HAP-1 (cell line): ENCODE measurements around the gene FANCM.
A peak's percentile ranks its signal among the peaks of the same experiment; 100 is the strongest.
"Not testable (repeated sequence)": the region's sequence is repeated elsewhere in the genome, so short reads cannot be mapped to it uniquely, and the experiment has no call there.

Experiments
- DNase-seq, 2 experiments: peaks; one replicate each; pipeline ENCODE4 v3.0.0-alpha.2; 2016 to 2020; ENCODE audit warnings: low spot score in 2 of 2
- H3K27me3 ChIP-seq: fragments of 250-450 bp; sonication (Bioruptor Pico); 2 replicates; pipeline ENCODE4 v1.5.1; 2020; ENCODE audit warnings: low read depth, mild to moderate bottlenecking, moderate library complexity
- H3K36me3 ChIP-seq: fragments of 250-450 bp; sonication (Bioruptor Pico); replicated peaks from 2 replicates; pipeline ENCODE4 v1.5.1; 2020; ENCODE audit warnings: mild to moderate bottlenecking
- H3K4me1 ChIP-seq: fragments of 250-450 bp; sonication (Bioruptor Pico); 2 replicates; pipeline ENCODE4 v1.5.1; 2020; ENCODE audit warnings: mild to moderate bottlenecking
- H3K4me3 ChIP-seq: fragments of 250-450 bp; sonication (Bioruptor Pico); 2 replicates; pipeline ENCODE4 v1.5.1; 2020; ENCODE audit warnings: mild to moderate bottlenecking, moderate library complexity
- H3K9me3 ChIP-seq: fragments of 250-450 bp; sonication (Bioruptor Pico); 2 replicates; pipeline ENCODE4 v1.5.1; 2020; ENCODE audit warnings: mild to moderate bottlenecking, moderate library complexity
- in situ Hi-C: fragments of 300-500 bp; cut with MboI; formaldehyde crosslinking; loops from 3 replicates; pipeline ENCODE4 v1.14.3; 2020; ENCODE audit warnings: low sequenced_read_pairs, inconsistent platforms, mixed read lengths

The FANCM gene

GRCh38 chr14:45156067-45156466 lies 20.3 kb downstream of the FANCM start:
- H3K27me3 ChIP-seq: no peaks in the 10 kb centered on the region
- H3K36me3 ChIP-seq: peaks cover 13% of the 10 kb centered on the region
- H3K4me1 ChIP-seq: peaks cover 18% of the 10 kb centered on the region
- no peaks in the 10 kb centered on the region for H3K9me3 ChIP-seq
- no peak overlapping the region for H3K4me3 ChIP-seq
- no peak for DNase-seq
- in situ Hi-C loops: no loop called here

- in situ Hi-C loops: no loop called here
- H3K9me3 ChIP-seq: no peaks in the 10 kb centered on the region
- peaks cover 16% of the 10 kb centered on the region for H3K36me3 ChIP-seq
- DNase-seq: no peak
- H3K27me3 ChIP-seq: no peaks in the 10 kb centered on the region
- H3K4me3 ChIP-seq: no peak overlapping the region
- no peaks in the 10 kb centered on the region for H3K4me1 ChIP-seq
These were observed 34.2 kb downstream of the FANCM start for GRCh38 chr14:45169906-45170305.

GRCh38 chr14:45177076-45177475 lies 41.3 kb downstream of the FANCM start:
- Histone ChIP-seq H3K27me3 (no peaks in the 10 kb centered on the region), H3K4me1 (no peaks in the 10 kb centered on the region), H3K4me3 (no peak overlapping the region), H3K9me3 (no peaks in the 10 kb centered on the region), H3K36me3 (peaks cover 10% of the 10 kb centered on the region)
- no peak for DNase-seq
- in situ Hi-C loops: no loop called here

GRCh38 chr14:45181329-45181728 lies 45.6 kb downstream of the FANCM start:
- no peak for DNase-seq
- no peaks in the 10 kb centered on the region for H3K27me3 ChIP-seq
- H3K4me3 ChIP-seq: no peak overlapping the region
- peaks cover 7% of the 10 kb centered on the region for H3K36me3 ChIP-seq
- in situ Hi-C loops: no loop called here
- no peaks in the 10 kb centered on the region for H3K4me1 ChIP-seq
- H3K9me3 ChIP-seq: no peaks in the 10 kb centered on the region

GRCh38 chr14:45181806-45182205 lies 46.1 kb downstream of the FANCM start:
- in situ Hi-C loops: no loop called here

GRCh38 chr14:45185100-45185814 lies 49.5 kb downstream of the FANCM start:
- Histone ChIP-seq H3K4me1 (no peaks in the 10 kb centered on the region), H3K27me3 (no peaks in the 10 kb centered on the region), H3K36me3 (peaks cover 21% of the 10 kb centered on the region), H3K9me3 (no peaks in the 10 kb centered on the region), H3K4me3 (no peak overlapping the region)
- in situ Hi-C loops: no loop called here
- DNase-seq: no peak

More at GRCh38 chr14:45181806-45182205, 46.1 kb downstream of the FANCM start:
- DNase-seq: no peak
- peaks cover 7% of the 10 kb centered on the region for H3K36me3 ChIP-seq
- no peak overlapping the region for H3K4me3 ChIP-seq
- no peaks in the 10 kb centered on the region for H3K9me3 ChIP-seq
- no peaks in the 10 kb centered on the region for H3K4me1 ChIP-seq
- no peaks in the 10 kb centered on the region for H3K27me3 ChIP-seq

- Histone ChIP-seq H3K4me1 (peaks cover 10% of the 10 kb centered on the region), H3K9me3 (no peaks in the 10 kb centered on the region), H3K27me3 (no peaks in the 10 kb centered on the region), H3K36me3 (peaks cover 3% of the 10 kb centered on the region; the same call in 1 of the 2 replicates), H3K4me3 (no peak overlapping the region)
- in situ Hi-C loops: no loop called here
- DNase-seq: no peak
These were observed 59.2 kb downstream of the FANCM start for GRCh38 chr14:45194964-45195363.

GRCh38 chr14:45198551-45198950 lies 62.8 kb downstream of the FANCM start:
- peak; percentile 41 to 65 for DNase-seq
- no peak overlapping the region for H3K4me3 ChIP-seq
- in situ Hi-C loops: no loop called here
- no peaks in the 10 kb centered on the region for H3K27me3 ChIP-seq
- peaks cover 3% of the 10 kb centered on the region for H3K36me3 ChIP-seq
- H3K9me3 ChIP-seq: no peaks in the 10 kb centered on the region
- peaks cover 10% of the 10 kb centered on the region for H3K4me1 ChIP-seq

- Histone ChIP-seq H3K36me3 (peaks cover 3% of the 10 kb centered on the region), H3K4me3 (no peak overlapping the region), H3K4me1 (peaks cover 10% of the 10 kb centered on the region), H3K9me3 (no peaks in the 10 kb centered on the region), H3K27me3 (no peaks in the 10 kb centered on the region)
- in situ Hi-C loops: no loop called here
- DNase-seq: no peak
These were observed 63.5 kb downstream of the FANCM start for GRCh38 chr14:45199230-45199629.

- no peak overlapping the region for H3K4me3 ChIP-seq
- in situ Hi-C loops: no loop called here
- H3K9me3 ChIP-seq: no peaks in the 10 kb centered on the region
- peaks cover 23% of the 10 kb centered on the region for H3K36me3 ChIP-seq
- peak in 1 of 2 experiments; percentile 20 for DNase-seq
- H3K4me1 ChIP-seq: peaks cover 10% of the 10 kb centered on the region
- no peaks in the 10 kb centered on the region for H3K27me3 ChIP-seq
These were observed 66.2 kb downstream of the FANCM start for GRCh38 chr14:45201905-45202304.

GRCh38 chr14:45204241-45204640 lies 68.5 kb downstream of the FANCM start:
- Histone ChIP-seq H3K36me3 (peaks cover 32% of the 10 kb centered on the region), H3K4me3 (no peak overlapping the region), H3K27me3 (no peaks in the 10 kb centered on the region), H3K4me1 (no peaks in the 10 kb centered on the region), H3K9me3 (no peaks in the 10 kb centered on the region)
- DNase-seq: no peak
- in situ Hi-C loops: no loop called here

- Histone ChIP-seq H3K4me3 (no peak overlapping the region), H3K36me3 (peaks cover 58% of the 10 kb centered on the region), H3K9me3 (no peaks in the 10 kb centered on the region), H3K27me3 (no peaks in the 10 kb centered on the region), H3K4me1 (no peaks in the 10 kb centered on the region)
- DNase-seq: no peak
- in situ Hi-C loops: no loop called here
These were observed 74.4 kb downstream of the FANCM start for GRCh38 chr14:45210159-45210558.

GRCh38 chr14:45211295-45211694 lies 75.6 kb downstream of the FANCM start:
- Histone ChIP-seq H3K9me3 (no peaks in the 10 kb centered on the region), H3K4me3 (no peak overlapping the region), H3K36me3 (peaks cover 47% of the 10 kb centered on the region), H3K27me3 (no peaks in the 10 kb centered on the region), H3K4me1 (no peaks in the 10 kb centered on the region)
- DNase-seq: no peak
- in situ Hi-C loops: no loop called here

GRCh38 chr14:45212231-45212630 lies 76.5 kb downstream of the FANCM start:
- in situ Hi-C loops: no loop called here
- no peaks in the 10 kb centered on the region for H3K4me1 ChIP-seq
- H3K27me3 ChIP-seq: no peaks in the 10 kb centered on the region
- DNase-seq: no peak
- no peak overlapping the region for H3K4me3 ChIP-seq
- peaks cover 42% of the 10 kb centered on the region for H3K36me3 ChIP-seq
- no peaks in the 10 kb centered on the region for H3K9me3 ChIP-seq

GRCh38 chr14:45213716-45214115 lies 78.0 kb downstream of the FANCM start:
- H3K4me1 ChIP-seq, H3K9me3 ChIP-seq, DNase-seq, H3K4me3 ChIP-seq, H3K27me3 ChIP-seq, in situ Hi-C loops: not testable (repeated sequence)
- H3K36me3 ChIP-seq: peaks cover 44% of the 10 kb centered on the region
